Urothelium cell line (cell line): Measurements from ENCODE around the gene MRTO4.

ENCODE experiments used
- DNase-seq: peaks from one replicate; pipeline ENCODE4 v3.0.0; 2011; ENCODE audit warnings: low spot score, mixed read lengths
- FAIRE-seq: peaks from 2 replicates; lab custom pipeline; 2011; peaks lifted over from hg19 to GRCh38; lab: Jason Lieb, UNC

MRTO4 gene

GRCh38 chr1:19308509-19308907 is 56.9 kb downstream of the MRTO4 start:
- FAIRE-seq: no peak
- no peak for DNase-seq

GRCh38 chr1:19309123-19309813 is 57.7 kb downstream of the MRTO4 start:
- no peak for DNase-seq
- FAIRE-seq: no peak
